HG02970 (cell line): ENCODE results near the gene PBXIP1.
"Not testable (repeated sequence)": the region's sequence is repeated elsewhere in the genome, so short reads cannot be mapped to it uniquely, and the experiment has no call there.

Source experiments
- ATAC-seq: cut with Tn5 transposase; IDR thresholded peaks from one replicate; pipeline ENCODE4 v1.9.1; 2021; ENCODE audit warnings: mild to moderate bottlenecking, moderate library complexity, moderate number of reproducible peaks; ENCODE audit not compliant: unreplicated experiment, low FRiP score

PBXIP1 gene

DNA sequence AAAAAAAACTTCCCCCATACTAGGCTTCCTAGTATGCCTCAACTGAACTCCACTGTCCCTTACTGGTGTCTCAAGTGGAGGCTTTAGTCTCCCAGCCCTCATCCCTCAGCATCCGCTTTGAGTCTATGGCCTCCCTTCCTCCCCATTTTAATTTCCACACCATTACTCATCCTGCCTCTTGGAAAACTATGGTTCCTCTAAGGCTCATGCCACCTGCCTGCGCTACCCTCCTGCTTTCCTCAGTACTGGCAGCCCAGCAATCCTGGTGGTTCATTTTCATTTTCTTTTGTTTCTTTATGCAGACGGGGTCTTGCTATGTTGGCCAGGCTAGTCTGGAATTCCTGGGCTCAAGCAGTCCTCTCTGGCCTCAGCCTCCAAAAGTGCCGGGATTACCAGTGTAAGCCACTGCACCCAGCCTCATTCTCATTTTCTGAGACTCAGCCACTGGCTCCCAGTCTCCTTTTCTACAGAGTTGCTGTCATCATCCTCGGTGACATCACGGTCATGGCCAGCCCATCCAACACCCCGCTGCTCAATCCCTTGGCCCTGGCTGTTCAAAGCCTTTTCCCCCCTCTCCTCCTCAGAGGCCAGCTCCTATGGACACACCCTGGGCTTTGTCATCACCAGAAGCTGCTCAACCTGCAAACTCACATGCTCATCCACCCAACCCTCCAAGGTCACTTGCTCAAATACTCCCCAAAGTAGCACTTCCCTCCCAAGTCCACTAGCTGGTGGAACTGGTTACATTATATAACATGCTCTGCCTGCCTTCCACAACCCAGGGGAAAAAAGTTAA is 17.1 kb downstream of the PBXIP1 start:
- no peak for ATAC-seq

DNA sequence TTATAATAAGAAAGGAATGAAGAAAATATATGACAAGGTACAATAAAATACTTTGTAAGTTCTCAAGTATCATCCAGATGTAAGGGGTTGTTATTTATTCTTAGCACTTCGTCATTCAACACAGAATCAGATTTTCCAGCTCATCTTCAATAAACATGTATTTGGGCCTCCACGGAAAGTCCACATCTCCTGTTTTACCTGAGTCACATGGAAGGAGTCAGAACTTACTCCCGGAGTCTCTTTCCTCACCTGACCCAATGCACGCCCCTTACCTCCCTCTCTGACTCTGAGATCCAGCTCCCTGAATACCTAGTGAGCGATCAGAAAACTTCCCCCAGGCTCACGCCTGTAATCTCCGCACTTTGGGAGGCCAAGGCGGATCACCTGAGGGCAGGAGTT is 17.9 kb downstream of the PBXIP1 start:
- ATAC-seq = no peak

DNA sequence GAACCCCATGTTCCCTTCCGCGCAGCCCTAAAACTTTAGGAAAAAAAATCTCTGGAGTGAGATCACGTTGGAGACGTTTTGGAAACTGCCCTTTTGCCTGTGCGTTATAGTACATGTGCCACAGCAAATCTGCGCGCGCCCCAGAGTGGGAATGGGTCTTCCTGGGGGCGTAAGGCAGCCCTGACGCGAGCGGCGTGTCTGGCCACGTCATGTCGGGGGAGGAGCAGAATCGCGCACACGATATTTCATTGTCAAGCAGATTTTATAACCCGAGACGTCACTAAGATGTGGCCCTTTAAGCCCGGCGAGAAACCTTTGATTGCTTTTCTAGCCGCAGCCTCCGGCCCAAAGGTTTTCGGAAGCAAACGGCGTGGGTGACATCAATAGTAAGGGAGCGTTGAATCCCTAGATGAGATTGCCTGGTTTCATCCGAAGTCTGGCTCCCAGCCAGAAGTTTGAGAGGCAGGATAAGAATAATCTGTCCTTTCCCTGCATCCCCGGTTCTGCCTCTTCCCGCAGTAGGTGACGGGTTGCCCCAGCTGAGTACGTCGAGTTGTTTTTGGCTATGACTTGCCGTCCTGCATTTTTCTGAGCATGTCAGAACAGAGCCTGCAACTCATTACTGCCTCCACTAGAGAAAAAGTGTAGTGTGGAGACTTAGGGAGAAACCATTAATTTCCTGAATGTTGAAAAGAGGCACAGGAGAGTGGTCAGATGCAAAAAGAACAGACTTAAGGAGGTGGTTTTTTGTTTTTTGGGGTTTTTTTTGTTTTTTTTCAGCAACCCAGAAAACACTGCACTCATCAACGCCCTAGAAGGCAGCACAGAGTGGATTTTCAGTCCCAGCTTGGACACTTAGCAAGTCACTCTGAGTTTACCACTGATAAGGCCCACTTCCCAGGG is 18.6 kb downstream of the PBXIP1 start:
- peak; percentile 73 for ATAC-seq

DNA sequence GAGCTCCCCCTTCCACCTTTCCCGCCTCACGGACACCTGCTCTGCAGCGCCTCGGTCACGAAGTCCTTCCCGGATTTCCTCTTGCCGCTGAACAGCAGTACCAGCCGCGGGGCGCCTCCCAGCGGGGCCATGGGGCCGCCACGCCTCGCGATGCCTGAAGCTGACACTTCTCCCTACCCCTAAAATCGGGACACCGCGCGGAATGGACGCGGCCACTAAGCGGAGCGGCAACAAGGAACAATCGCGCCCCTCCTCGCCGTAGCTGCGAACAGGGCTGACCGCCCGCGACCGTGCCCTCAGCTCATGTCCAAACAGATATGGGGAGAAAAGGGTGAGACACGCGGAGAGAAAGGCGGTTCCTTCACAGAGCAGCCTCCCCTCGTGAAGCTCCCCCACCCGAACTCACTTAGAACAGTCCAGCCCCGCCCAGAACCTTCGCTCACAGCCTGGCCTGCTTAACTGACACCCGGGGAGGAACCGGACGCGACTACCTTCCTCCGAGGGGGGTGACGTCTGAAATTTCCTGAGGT is 19.3 kb downstream of the PBXIP1 start, which contains the start of gene PMVK:
TSS of gene PMVK (minus strand) at position 165 of the 530 bp plus-strand sequence. CDS start at position 131, 34 bp downstream.
- peak; percentile 75 for ATAC-seq

DNA sequence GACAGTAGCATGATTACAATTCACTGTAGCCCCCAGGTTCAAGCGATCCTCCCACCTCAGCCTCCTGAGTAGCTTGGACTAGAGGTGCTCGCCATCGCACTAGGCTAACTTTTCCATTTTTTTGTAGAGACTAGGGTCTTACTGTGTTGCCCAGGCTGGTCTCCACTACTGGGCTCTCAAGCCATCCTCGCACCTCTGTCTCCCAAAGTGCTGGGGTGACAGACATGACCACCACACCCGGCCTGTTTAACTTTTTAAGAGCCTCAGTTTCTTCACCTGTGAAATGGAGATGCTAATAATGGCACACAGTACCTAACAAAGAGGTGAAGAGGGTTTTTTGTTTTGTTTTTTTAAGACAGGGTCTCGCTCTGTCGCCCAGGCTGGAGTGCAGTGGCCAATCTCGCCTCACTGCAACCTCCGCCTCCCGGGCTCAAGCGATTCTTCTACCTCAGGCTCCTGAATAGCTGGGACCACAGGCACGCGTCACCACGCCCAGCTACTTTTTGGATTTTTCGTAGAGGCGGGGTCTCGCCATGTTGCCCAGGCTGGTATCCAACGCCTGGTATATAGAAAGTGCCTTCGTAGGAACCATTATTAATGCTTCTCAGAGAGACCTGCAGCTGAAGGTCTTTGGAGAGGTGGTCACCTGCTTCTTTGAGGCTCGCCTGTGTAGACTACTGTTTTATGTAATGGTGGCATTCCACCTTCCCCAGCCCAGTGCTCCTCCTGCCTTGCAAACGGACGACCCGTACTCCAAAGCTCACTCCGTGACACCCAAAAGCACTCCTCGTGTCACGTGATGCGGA is 19.9 kb downstream of the PBXIP1 start:
- no peak for ATAC-seq

DNA sequence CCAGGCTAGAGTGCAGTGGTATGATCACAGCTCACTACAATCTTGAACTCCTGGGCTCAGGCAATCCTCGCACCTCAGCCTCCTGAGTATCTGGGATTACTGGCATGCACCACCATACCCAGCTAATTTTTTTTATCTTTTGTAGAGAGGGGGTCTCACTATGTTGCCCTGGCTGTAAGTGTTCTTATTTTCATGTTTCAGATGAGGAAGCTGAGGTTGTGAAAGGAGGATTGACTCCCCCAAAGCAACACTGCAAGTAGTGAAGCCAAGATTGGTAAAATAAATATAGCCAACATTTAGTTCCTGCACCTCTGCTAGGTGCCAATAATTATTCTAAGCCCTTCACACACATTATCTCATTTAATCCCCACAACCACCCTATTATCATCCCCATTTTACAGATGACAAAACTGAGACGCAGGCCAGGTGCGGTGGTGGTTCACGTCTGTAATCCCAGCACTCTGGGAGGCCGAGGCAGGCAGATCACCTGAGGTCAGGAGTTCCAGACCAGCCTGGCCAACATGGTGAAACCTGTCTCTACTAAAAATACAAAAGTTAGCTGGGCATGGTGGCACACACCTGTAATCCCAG is 21.4 kb downstream of the PBXIP1 start:
- no peak for ATAC-seq

DNA sequence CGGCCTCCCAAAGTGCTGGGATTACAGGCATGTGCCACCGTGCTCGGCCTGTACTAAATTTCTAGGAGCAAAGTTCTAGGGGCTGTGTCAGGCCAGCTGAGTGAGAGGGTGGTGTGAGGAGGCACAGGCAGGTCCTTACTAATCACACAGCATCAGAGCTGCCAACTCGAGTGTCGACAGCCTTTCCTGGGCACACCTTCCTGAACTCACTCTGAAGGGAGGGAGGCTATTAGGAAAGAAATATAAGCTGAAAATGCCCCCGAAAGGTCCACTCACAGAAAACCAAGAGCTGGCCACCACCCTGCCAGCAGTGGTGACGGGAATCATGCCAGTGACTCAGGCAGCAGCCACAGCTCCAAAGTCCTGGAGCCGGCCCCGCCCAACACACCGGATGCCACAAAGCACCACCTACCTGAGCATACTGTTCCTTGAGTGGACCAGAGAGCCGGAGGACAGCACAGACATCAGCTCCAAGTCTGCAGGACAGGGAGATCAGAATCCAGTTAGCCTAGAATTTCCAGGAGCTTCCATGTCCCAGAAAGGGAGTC is 23.9 kb downstream of the PBXIP1 start:
- ATAC-seq = no peak

DNA sequence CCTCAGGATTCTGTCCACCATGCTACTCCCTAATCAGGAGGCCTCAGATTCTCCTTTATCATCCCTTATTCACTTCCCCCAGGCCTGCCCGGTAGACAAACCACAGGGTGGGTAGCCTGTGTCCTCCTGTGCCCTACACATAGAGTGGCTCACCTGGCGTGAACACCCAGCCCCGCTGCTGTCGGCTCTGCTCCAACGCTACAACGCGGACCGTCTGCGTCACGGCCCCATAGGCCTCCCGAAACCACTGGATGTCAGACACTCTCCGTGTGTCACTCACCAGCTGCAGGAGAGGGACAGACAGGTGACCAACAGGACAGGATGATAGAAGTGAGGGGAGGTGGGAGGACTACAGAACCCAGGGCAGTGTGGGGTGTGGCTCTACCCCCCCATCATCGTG is 29.7 kb downstream of the PBXIP1 start:
- ATAC-seq = no peak

DNA sequence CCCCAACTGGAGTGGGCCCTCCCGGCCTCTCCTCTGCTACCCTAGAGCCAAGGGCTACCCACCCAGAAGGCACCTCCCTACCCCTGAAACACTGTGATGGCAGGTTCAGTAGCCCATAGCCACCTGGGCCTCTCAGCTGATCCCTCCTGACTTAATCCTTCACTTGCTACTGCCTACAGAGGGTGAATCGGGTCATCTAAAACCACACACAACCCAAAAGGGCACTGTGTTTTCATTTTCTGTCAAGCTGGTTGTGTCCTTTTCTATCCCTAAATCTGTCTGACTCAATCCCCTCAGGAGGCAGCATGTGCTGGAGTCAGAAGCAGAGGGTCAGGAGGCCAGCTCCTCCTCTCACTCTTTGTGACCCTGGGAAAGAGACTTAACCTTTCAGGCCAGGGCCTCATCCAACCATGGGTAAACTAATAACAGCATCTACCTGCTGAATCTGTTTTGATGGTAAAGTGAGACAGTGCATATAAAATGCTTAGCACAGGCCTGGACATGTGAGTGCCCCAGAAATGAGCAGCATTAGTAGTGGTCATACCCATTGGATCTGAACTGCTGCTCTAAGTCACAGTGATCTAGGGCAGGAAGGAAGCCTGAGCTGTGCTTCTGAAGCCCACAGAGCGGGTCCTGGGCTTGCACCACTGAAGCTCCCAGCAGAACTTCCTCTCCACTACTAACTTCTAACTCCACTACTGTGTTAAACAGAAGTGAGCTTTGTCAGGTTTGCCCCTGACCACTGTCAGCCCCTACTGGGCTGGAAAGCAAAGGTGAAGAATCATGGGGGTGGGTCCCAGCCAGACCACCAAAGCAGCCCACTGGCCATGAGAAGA is 30.3 kb downstream of the PBXIP1 start:
- ATAC-seq = no peak

DNA sequence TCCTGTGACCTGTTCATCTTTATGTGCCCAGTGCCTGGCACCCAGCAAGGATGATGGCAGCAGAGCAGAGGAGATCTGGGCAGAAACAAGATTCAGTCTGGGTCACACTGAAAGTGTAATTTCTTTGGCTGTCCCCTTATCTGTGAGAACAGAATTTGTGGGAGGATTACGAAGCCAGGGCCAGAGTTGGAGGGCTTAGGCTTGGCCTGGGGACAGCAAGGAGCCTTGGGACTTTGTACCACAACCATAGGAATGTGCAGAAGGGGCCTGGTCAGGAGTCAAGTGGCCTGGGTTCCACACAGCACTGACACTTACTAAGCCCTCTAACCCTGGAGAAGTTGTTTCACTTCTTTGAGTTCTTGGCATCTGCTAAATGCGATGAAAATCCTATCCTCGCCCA is 32.2 kb downstream of the PBXIP1 start:
- no peak for ATAC-seq

DNA sequence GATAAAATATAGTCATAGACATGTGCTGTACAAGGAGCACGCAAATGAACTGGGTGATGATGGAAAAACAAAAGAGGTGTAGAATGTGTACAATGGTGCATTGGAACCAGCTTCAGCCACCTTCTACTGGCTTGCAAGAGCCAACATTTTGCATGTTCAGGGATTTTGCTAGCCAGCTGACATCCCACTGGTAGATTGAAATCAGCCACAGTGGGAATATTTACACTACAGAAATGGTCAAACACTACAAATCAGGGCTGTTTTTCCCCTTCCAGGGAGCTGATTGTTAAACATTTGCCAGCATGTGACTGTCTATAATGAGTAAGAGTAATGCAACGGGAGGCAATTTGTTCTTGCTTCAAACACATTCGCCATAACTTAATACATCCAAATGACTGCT is 42.6 kb downstream of the PBXIP1 start:
- ATAC-seq = no peak

DNA sequence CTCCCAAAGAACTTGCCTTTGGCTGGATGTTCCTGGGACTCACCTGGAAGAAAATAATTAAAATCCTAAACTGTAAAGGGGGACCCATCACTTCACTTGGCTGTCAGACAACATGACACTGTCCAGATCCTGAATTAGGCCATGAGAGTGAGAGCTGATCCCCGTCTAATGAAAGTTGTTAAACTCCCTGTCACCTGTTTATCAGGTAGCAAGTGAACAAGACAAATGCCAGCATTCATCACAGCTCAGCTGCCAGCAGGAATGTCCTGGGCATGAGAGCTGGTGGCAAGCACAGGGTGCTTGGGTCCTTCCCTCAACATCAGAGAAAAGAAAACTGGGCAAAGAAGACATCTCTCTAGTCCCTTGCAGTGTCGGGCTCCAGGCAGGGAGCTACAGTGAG is 43.1 kb downstream of the PBXIP1 start:
- ATAC-seq = no peak

DNA sequence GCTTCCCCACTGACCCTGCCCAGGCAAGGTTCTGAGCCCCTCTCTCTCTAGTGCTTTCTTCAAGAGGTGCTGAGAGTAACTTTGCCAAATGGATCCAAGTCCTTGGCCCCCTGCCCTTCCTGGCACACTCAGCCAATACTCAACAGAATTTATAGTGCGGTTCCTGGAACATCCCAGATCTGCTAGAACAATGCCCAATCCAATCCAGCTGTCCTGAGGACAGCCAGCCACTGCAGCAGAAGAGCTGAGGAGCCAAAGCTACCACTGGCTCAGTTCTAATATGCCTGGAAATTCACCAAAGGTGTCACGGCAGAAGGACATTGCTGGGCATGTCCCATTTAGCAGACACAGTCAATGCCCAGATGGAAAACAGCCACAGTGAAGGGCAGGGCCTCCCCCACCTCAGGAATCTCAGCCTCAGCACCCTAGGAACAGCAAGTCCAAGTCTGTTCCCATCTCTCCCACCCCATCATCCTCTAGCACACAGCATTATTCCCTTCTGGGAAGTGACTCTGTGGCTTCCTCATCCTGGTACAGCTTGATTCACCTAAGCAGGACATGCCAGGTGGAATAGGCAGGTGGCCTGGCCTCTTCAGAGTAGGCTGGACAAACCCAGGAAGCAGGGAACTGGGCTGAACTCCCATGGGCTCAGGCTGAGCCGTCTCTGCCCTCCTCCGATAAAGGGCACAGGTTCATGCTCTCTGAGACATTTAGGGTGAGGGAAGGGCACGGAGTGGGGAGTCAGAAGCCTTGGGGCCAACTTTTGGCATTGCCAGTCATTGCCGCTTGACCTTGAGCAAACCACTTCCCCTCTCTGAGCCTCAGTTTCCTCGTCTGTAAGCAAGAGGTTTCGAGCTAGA is 44.0 kb downstream of the PBXIP1 start:
- no peak for ATAC-seq

DNA sequence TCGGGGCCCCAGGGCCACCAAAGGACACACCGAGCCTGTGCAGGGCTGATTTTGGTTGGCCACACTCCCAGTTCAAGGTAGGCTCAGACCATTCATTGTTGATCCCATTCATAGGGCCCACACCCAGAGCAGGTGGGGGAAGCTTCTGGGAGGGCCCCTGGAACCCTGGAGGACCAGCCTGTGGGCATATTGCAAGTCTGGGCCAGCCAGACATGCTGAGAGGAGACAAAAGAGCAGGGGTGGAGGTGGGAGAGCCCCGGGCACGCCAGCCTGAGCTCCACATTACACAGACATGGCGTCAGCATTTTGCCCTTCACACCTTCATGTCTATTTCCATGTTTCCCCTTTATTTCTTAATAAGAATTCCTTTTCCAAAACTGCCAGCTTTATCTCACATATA is 45.0 kb downstream of the PBXIP1 start:
- no peak for ATAC-seq

DNA sequence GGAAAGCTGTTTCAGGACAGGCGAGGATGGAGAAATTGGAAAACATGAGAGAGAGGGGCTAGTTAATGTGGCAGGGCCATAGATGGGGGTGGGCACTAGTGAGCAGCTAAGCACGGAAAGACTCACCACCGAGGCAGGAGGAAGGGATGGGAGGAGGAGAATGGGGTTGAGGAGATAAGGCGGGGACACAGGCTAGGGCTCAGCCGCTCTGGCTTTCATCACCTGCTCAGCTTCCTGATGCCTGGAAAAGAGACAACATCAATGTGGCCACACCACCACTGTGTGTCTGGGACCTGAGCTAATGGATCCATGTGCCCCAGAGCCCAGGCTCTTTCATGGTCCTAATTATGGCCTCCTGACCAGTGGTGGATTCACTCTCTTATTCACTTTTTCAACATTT is 47.0 kb downstream of the PBXIP1 start:
- ATAC-seq = no peak

DNA sequence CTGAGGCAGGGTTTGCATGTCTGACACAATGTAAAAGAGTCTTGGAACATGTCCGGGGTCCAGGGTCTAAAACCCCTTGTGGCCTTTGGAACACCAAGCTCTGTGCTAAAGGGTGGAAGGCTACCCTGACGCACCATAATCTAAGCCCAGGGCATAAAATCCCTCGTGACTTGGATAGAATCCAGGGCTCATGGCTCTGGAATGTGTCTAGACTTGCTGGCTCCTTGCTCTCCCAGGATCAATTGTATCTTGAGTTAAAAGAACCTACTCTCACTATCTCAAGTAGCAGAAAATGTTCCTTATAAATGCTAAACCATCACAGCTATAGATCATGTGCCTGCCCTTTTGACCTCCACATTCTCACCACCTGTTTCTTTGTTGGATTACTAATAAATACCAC is 47.8 kb downstream of the PBXIP1 start:
- ATAC-seq = not testable (repeated sequence)

DNA sequence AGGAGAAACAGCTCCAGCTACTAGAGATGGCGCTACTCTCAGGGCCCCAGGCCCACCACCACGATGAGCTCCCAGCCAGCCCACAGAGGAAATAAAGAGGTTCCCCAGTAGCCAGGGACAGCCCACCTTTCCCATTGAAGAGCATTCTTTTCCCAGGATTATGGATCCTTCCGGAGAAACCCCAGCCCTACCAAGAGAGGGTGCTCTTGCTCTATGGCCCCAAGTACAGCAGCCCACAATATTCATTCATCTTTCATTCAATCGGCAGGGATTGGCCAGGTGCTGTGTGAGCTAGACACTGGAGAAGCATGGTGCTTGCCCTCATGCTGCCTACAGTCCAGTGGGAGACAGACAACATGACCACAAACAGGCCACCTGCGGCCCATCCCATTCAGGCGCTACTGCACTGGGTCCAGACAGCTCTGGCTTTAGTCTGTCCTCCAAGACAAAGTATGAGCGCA is 49.2 kb downstream of the PBXIP1 start:
- ATAC-seq = no peak
